ENCODE data around the gene ATP8A1. TPM values are rescaled to one million over a fixed set of nuclear protein-coding genes. Genes with fewer than 3 reads are reported as not detected.

The ATP8A1 gene
- total RNA-seq, 3 donors from 2014 or later: 8.1 to 14.8 (median 11.4) TPM

DNA sequence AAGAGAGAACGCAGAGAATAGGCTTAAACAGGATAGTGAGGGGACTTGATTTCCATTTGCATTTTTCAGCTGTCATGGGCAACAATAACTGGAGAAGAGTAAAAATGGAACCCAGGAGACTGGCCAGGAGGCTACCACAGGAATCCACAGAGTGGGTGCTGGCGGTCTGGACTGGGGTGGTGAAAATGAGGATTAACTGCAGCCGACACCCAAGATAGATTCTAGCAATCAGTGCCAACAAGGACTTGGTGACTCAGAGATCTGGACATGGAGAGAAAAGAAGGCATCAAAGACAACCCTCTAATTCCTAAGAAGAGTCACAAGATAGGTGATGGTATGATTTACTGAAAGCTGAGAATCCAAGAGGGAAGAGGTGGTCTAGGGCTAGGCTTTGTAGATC is 102.8 kb downstream of the ATP8A1 start:
- no peaks in the 10 kb centered on the region for H3K9me3 Mint-ChIP-seq
- peaks cover 24% of the 10 kb centered on the region for H3K36me3 Mint-ChIP-seq (ENCODE audit: insufficient read depth)
- H3K4me3 Mint-ChIP-seq: no peak overlapping the region
- no peaks in the 10 kb centered on the region for H3K4me1 Mint-ChIP-seq (ENCODE audit: low read depth)
- no peak for DNase-seq
- ATAC-seq: no peak
- H3K27me3 Mint-ChIP-seq (ENCODE audit: low read depth): no peaks in the 10 kb centered on the region

DNA sequence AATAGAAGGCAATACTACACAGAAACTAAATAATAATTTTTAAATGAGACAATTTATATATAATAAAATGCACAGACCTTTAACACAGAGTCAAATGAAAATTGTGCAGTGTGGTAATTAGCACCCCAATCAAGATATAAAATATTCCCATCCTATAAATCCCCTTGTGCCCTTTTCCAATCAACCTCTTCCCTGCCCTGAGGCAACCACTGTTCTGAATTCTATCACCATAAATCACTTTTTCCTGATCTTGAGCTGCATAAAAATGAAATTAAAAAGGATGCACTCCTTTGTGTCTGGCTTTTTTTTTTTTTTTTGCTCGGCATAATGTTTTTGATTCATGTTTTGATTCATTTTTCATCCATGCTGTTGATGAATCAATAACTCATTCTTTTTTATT is 107.0 kb downstream of the ATP8A1 start:
- DNase-seq: no peak

DNA sequence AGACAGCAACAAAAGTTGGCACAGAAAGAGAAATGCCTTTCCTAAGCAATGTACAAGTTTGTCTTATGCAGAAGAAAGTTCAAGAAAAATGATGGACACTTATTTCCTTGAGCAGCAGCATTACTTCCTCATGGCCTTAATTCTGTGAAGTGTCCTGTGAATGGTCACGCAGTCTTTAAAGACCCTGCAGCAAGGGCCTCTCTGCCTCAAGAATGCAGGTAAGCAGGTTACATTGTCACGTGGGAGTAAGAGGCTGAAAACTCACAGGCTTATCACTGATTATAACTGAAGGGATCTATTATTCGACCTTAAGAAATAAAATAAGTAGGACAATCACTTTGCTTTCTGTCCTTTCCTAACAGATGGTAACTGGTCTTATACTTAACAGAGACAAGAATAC is 109.1 kb downstream of the ATP8A1 start:
- Mint-ChIP-seq H3K27me3 (ENCODE audit: low read depth) (no peaks in the 10 kb centered on the region), H3K4me1 (ENCODE audit: low read depth) (no peaks in the 10 kb centered on the region), H3K36me3 (ENCODE audit: insufficient read depth) (peaks cover 14% of the 10 kb centered on the region), H3K4me3 (no peak overlapping the region), H3K9me3 (no peaks in the 10 kb centered on the region)
- ATAC-seq (no peak), DNase-seq (no peak)

More for the DNA sequence above, 107.0 kb downstream of the ATP8A1 start:
- Mint-ChIP-seq H3K9me3 (no peaks in the 10 kb centered on the region), H3K4me3 (no peak overlapping the region), H3K36me3 (ENCODE audit: insufficient read depth) (peaks cover 28% of the 10 kb centered on the region), H3K27me3 (ENCODE audit: low read depth) (no peaks in the 10 kb centered on the region), H3K4me1 (ENCODE audit: low read depth) (no peaks in the 10 kb centered on the region)
- no peak for ATAC-seq

DNA sequence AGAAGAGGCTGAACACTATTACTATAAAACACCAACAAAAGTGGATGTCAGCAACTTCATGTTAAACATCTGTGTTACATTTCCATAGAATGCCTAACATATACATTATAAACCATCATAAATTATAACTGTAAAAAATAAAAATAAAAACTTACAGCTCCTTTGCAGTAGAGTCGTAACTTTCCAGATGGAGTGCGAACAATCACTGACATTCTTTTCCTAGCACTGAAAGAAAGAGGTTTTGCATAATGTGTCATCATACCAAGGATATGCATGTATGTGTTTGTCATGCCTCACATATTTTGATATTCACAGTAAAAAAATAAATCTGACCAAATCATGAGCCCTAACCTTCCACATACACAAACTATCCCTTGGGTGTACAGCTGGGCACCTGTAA is 113.1 kb downstream of the ATP8A1 start:
- peaks cover 25% of the 10 kb centered on the region for H3K36me3 Mint-ChIP-seq (ENCODE audit: insufficient read depth)
- H3K4me1 Mint-ChIP-seq (ENCODE audit: low read depth): no peaks in the 10 kb centered on the region
- no peak for ATAC-seq
- H3K9me3 Mint-ChIP-seq: peaks cover 3% of the 10 kb centered on the region
- H3K27me3 Mint-ChIP-seq (ENCODE audit: low read depth): no peaks in the 10 kb centered on the region
- H3K4me3 Mint-ChIP-seq: no peak overlapping the region
- DNase-seq: no peak

DNA sequence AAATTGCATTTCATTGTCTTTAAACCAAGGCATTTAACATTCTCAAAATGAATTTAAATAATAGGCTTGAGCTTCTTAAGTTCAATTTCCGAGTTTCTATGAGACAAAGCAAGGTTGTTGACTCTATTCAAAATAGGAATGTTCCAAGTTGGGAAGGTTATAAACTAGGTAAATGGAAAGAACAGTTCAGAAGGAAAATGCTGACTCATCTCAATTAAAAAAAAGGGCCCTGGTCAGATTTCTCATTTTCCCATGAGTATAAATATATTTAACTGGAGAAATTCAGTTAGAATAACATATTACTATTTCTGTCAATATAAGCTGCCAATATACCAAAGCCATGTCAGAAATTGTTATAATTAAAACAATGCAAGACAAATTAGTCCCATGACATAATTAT is 113.8 kb downstream of the ATP8A1 start:
- Mint-ChIP-seq H3K4me1 (ENCODE audit: low read depth) (no peaks in the 10 kb centered on the region), H3K27me3 (ENCODE audit: low read depth) (no peaks in the 10 kb centered on the region), H3K9me3 (peaks cover 9% of the 10 kb centered on the region), H3K36me3 (ENCODE audit: insufficient read depth) (peaks cover 25% of the 10 kb centered on the region), H3K4me3 (no peak overlapping the region)
- ATAC-seq (no peak), DNase-seq (no peak)

DNA sequence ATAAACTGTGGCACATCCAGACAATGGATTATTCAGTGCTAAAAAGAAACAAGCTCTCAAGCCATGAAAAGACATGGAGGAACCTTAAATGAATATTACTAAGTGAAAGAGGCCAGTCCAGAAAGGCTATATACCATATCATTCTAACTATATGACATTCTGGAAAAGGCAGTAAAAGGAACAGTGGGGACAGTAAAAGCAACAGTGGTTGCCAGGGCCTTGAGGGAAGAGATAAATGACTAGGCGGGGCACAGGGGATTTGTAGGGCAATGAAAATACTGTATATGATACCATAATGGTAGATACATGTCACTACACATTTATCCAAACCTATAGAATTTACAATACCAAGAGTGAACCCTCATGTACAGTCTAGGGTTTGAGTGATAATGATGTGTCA is 115.3 kb downstream of the ATP8A1 start:
- Mint-ChIP-seq H3K27me3 (ENCODE audit: low read depth) (no peaks in the 10 kb centered on the region), H3K36me3 (ENCODE audit: insufficient read depth) (peaks cover 30% of the 10 kb centered on the region), H3K4me3 (no peak overlapping the region), H3K9me3 (peaks cover 10% of the 10 kb centered on the region), H3K4me1 (ENCODE audit: low read depth) (peaks cover 10% of the 10 kb centered on the region)
- no peak for DNase-seq
- no peak for ATAC-seq

DNA sequence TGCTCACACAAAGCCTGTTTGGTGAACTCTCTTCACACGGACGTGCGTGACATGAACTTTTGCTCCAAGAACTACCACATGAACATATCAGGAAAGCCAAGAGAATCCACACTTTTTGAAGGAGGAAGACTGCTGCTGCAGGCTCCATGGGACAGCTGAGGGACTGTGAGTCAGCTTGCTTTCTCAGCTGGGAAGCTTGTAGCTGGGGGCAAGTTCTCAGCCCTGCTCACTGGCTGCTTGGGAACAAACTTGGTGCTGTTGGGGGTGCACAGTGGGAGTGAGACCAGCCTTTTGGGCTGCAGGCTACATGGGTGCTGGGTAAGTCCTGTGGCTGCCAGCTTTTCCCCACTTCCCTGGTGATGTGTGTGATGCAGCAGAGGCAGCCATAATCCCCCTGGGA is 123.9 kb downstream of the ATP8A1 start:
- Mint-ChIP-seq H3K36me3 (ENCODE audit: insufficient read depth) (peaks cover 57% of the 10 kb centered on the region), H3K4me1 (ENCODE audit: low read depth) (peaks cover 10% of the 10 kb centered on the region), H3K27me3 (ENCODE audit: low read depth) (no peaks in the 10 kb centered on the region), H3K4me3 (no peak overlapping the region), H3K9me3 (peaks cover under 1% of the 10 kb centered on the region)
- ATAC-seq (no peak), DNase-seq (no peak)

DNA sequence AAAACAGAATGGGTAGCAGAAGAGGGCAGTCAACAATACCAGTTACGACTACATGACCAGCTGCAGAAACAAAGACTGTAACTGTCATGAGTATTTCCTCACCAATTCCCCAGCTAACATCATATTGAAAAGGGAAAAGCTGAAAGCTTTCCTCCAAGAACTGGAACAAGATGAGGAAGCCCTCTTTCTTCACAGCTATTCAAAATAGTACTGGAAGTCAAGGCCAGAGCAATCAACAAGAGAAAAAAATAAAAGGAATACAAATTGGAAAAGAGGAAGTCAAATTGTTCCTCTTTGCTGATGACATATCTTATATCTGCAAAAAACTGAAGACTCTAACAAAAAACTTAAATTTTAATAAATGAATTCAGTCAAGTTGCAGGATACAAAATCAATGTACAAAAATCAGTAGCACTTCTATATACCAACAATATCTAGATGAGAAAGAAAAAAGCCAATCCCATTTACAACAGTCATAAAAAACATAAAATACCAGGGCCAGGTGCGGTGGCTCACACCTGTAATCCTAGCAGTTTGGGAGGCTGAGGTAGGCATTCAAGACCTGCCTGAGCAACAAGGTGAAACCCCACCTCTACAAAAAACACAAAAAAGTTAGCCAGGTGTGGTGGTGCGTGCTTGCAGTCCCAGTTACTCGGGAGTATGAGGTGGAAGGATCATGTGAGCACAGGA is 125.4 kb downstream of the ATP8A1 start:
- ATAC-seq: no peak
- H3K36me3 Mint-ChIP-seq (ENCODE audit: insufficient read depth): peaks cover 52% of the 10 kb centered on the region
- H3K9me3 Mint-ChIP-seq: no peaks in the 10 kb centered on the region

DNA sequence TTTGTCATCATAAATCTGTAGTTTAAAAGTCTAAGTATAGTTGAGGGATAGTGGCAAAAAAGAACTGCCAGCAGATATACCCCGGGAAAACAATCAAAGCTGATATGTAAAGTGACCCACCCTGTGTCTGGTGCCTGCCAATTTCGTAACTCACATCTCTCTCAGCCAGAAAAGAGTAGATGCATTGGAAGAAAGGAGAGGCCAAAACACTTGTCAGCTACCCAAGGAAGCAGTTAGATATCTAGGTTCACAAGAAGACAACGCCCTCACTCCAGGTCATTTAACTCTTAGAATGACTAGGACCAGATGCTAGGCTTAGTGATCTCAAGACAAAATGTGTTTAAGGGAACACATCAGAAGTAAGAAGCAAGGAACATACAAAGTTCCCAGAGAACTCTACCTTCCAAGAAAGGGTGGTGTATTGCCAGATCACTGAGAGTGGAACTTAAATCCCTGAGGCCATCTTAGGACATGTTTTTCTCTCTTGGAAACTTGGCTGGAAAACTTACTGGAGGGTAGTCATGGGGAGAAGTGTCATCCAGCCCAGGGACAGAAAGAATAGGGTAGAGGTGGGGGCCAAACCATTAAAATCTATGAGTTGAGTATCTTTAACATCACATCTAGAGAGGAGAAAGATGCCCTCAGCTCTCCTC is 133.7 kb downstream of the ATP8A1 start:
- H3K4me1 Mint-ChIP-seq (ENCODE audit: low read depth): no peaks in the 10 kb centered on the region
- DNase-seq (no peak), ATAC-seq (no peak)
- no peak overlapping the region for H3K4me3 Mint-ChIP-seq
- H3K27me3 Mint-ChIP-seq (ENCODE audit: low read depth): no peaks in the 10 kb centered on the region
- H3K36me3 Mint-ChIP-seq (ENCODE audit: insufficient read depth): peaks cover 22% of the 10 kb centered on the region
- no peaks in the 10 kb centered on the region for H3K9me3 Mint-ChIP-seq

More for the DNA sequence above, 125.4 kb downstream of the ATP8A1 start:
- Mint-ChIP-seq H3K4me1 (ENCODE audit: low read depth) (no peaks in the 10 kb centered on the region), H3K4me3 (no peak overlapping the region), H3K27me3 (ENCODE audit: low read depth) (no peaks in the 10 kb centered on the region)
- DNase-seq: no peak

DNA sequence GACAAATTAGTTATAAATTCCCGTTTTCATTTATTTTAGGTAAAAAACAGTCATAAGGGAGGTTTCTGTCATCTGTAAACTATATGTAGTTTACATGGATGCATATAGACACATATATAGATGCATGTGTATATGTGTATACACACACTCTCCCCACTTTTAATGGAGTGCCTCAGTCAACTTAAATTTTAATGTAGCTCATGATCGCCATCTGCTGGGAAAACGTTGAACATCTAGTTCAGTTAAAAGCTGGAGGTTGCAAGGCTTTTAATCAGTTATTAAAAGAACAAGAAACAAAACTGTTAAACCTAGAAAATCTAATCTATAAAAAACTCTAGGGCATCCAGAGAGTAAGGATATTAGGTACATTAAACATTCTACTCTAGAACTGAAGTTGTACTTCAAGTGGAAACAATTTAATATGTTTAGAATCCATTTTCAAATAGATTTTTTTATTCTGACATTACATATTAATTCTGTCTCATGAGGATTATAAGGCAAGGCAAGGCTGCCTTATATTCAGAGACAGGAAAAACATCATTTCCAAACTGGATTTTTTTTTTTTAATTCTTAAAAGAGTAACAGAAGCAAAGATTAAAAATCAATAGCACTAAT is 137.0 kb downstream of the ATP8A1 start:
- H3K4me1 Mint-ChIP-seq (ENCODE audit: low read depth): no peaks in the 10 kb centered on the region
- peak; percentile 41 to 46 for ATAC-seq
- peaks cover 24% of the 10 kb centered on the region for H3K36me3 Mint-ChIP-seq (ENCODE audit: insufficient read depth)

DNA sequence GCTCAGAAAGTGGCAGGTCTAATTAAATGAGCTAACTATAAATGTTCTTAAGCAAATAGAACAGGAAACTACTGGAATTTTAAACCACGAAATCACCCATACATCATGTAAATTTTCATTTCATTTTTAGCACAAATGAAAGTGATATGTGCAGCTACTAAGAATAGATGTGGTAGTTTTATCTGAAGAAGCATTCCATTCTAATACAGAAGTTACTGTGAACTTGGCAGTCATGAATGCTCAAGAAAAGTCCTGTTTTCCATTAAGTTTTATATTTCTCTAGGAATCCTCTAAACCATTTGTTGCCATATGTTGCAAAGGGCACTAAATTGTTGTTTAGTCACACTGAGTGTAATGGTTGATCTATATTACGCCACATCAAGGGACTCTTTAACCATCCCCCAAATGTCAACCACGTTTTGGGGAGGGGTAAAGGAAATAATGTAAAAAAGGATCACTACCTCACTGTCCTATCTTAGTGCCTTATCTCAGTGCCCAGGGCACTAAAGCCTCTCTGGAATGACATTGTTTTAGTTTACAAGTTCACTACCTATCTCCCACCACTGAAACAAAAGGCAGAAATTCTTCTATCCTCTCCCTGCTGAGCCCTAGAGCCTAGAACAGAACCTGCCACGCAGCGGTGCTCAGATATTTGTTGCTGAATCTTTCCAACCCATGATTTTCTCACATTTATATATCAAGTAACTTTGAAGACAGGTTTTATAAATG is 141.6 kb downstream of the ATP8A1 start:
- no peaks in the 10 kb centered on the region for H3K4me1 Mint-ChIP-seq (ENCODE audit: low read depth)
- H3K36me3 Mint-ChIP-seq (ENCODE audit: insufficient read depth): peaks cover 18% of the 10 kb centered on the region
- DNase-seq (no peak), ATAC-seq (no peak)
- no peak overlapping the region for H3K4me3 Mint-ChIP-seq
- H3K9me3 Mint-ChIP-seq: no peaks in the 10 kb centered on the region
- no peaks in the 10 kb centered on the region for H3K27me3 Mint-ChIP-seq (ENCODE audit: low read depth)

More for the DNA sequence above, 137.0 kb downstream of the ATP8A1 start:
- H3K4me3 Mint-ChIP-seq: no peak overlapping the region
- no peaks in the 10 kb centered on the region for H3K27me3 Mint-ChIP-seq (ENCODE audit: low read depth)
- H3K9me3 Mint-ChIP-seq: no peaks in the 10 kb centered on the region
- DNase-seq: peak; percentile 19

DNA sequence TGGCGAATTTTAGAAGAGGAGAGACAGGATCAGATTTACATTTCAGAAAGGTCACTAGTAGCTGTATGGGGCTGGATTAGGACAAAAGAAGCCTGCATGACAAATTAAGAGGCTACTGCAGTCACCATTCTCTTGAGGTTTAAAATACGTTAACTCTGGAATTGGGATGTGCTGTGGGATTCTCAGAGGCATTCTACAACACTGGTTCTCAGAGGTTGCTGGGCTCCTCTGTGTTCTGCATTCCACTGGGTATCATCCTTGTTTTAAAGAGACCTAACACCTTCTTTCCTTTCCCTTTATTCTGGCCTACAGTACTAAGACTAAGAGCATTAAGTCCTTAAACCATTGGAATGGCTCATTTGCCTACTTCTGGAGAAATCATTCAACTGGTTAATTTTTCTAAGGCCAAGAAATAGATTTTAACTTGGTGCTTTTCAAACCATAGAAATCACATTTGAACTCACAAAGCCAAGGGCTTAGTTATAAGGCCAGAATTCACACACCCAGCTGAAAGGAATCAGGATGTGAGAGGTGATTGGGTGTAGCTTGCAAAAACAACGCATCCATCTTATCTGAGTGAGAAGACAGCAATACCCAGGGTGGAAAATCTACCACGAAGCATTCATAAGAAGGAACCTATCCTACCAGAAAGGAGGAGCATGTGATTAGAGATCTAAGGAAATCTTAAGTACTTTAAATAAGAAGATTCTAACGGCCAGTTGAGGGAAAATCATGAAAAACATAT is 143.0 kb downstream of the ATP8A1 start:
- H3K4me1 Mint-ChIP-seq (ENCODE audit: low read depth): no peaks in the 10 kb centered on the region
- DNase-seq (no peak), ATAC-seq (no peak)
- no peaks in the 10 kb centered on the region for H3K9me3 Mint-ChIP-seq
- no peaks in the 10 kb centered on the region for H3K27me3 Mint-ChIP-seq (ENCODE audit: low read depth)
- no peak overlapping the region for H3K4me3 Mint-ChIP-seq
- H3K36me3 Mint-ChIP-seq (ENCODE audit: insufficient read depth): peaks cover 17% of the 10 kb centered on the region

DNA sequence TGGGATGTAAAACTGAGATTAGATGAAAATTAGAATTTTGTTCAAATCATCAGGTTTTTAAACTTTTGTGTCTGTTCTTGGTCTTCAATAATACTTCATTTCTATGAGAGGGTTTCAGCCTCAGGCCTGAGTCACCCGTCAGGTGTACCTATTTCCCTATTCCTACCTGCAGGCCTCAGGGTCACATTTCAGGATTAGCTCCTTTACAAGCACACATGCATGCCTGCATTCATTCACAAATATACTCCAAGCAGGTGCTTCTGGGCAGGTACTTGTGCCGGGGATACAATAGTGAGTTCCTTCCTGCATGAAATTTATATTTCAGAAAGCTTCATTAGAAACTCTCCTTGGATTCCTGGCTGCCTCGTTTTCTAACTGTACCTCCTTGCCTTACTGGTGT is 144.7 kb downstream of the ATP8A1 start:
- Mint-ChIP-seq H3K36me3 (ENCODE audit: insufficient read depth) (peaks cover 20% of the 10 kb centered on the region), H3K4me1 (ENCODE audit: low read depth) (no peaks in the 10 kb centered on the region), H3K27me3 (ENCODE audit: low read depth) (no peaks in the 10 kb centered on the region), H3K4me3 (no peak overlapping the region), H3K9me3 (no peaks in the 10 kb centered on the region)
- ATAC-seq: no peak
- DNase-seq: no peak

DNA sequence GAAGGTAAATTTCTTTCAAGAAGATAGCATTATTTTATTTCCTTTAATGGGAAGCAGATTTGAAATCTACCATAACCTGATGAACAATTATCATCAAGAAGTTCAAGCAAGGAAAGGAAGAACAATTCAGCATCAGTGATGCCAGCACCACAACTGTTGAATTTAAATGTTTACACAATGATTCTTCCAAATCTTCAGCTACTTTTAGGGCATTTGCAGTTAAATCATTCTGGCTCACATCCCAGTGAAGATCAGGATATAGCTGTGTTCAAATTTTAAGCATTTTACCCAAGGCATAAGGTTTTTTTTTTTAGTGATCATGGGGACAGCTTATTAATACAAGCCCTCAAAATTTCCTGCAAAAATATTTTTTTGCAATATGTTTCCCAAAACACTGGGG is 146.7 kb downstream of the ATP8A1 start:
- no peak for ATAC-seq
- Mint-ChIP-seq H3K4me1 (ENCODE audit: low read depth) (no peaks in the 10 kb centered on the region), H3K36me3 (ENCODE audit: insufficient read depth) (peaks cover 33% of the 10 kb centered on the region), H3K4me3 (no peak overlapping the region), H3K27me3 (ENCODE audit: low read depth) (no peaks in the 10 kb centered on the region), H3K9me3 (no peaks in the 10 kb centered on the region)
- DNase-seq: no peak
